ENCODE data around the gene PRICKLE2.

The PRICKLE2 gene

DNA sequence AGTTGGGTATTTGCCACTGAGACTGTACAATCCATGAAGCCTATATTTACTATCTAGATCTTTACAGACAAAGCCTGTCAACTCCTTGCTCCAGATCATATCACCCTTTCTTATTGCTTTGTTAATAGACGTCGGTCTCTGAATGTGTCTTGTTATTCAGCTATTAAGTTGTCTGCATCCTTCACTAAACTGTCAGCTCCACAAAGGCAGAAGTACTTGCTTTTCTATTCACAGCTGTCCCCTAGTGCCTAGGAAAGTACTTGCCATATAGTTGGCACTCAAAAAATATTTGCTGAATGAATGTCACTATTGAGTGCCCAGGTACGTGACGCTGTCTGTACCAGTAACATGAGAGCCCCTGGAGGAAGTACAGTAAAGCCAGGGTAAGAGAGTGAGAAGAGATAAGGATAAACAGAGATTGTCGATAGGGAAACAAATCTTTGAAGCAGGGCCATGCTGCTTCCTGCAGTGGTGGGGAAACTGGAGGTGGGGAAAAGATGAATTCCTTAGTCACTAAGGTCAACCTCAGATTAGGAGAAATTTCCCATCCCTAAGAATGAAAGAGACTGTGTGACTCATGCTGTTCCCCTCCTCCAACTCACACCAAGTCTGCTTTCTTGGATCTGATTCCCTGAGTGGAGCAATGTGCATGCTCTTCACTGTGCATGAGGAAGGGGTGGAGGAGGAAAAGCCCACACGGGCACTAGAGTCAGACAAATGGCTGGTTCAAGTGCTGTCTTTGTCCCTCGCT lies 36.3 kb downstream of the PRICKLE2 start:
- DNase-seq (ENCODE audit: low spot score), result peak; percentile 27

DNA sequence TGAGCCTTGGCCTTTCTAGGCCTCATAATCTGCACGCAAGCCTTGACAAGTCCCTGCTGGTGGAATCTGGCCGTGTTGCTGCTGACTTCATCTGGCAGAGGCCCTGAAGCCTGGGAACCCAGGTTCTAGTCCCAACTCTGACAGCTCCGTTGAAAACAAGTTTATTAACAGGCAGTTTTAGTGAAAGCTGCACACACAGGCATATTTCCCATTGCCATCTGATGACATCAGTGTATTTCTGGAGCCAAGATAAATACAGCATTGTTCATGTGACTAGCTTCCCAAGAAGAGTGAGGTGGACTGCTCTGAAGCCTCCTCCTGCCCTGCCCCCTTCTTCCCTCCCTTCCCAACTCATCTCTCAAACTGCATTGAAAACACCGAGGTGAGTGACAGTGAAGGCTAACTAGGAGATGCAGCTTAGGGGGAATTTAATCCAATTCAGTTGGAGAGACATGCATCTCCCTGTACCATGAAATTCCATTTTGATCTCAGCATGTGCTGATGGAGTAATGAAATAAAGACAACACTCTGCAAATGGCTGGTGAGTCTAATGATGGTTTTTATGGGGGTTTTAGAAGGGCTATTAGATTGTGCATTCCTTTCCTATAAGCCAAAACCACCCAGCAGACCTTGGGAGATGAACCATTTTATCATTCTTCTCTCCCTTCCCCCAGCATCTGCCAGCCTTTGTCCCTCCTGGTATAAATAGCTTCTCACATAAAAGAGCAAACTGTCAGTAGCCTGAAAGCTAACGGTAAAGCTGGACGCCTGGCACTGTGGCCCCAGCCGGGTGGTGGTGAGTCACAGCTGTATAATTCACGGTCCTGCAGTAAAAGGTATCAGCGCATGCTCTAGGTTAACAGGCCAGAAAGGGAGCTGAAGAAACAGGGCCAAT lies 38.0 kb downstream of the PRICKLE2 start:
- DNase-seq (ENCODE audit: low spot score), result peak; percentile 39

DNA sequence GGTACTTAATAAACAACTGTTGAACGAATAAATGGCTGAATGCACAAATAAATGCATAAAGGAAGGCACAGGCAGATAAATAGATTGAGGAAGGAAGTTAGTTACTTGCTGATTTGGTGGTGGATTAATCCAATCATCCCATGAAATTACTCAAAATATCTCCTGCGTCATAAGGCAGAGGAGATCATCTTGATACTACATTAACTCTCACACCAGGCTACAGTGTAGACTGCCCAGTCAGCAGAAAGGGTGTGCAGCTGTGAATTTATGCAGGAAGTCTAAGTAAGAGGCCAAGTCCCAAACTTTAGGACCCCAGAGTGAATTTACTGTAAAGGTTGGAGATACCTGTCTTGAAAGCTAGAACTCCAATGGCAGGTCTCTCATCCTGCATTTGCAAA lies 38.6 kb downstream of the PRICKLE2 start:
- no peak for DNase-seq (ENCODE audit: low spot score)

GRCh38 chr3:64185436-64185835 lies 39.8 kb downstream of the PRICKLE2 start:
- no peak for DNase-seq (ENCODE audit: low spot score)

- DNase-seq (ENCODE audit: low spot score), result no peak
Measured at GRCh38 chr3:64184621-64185020, 40.6 kb downstream of the PRICKLE2 start.

DNA sequence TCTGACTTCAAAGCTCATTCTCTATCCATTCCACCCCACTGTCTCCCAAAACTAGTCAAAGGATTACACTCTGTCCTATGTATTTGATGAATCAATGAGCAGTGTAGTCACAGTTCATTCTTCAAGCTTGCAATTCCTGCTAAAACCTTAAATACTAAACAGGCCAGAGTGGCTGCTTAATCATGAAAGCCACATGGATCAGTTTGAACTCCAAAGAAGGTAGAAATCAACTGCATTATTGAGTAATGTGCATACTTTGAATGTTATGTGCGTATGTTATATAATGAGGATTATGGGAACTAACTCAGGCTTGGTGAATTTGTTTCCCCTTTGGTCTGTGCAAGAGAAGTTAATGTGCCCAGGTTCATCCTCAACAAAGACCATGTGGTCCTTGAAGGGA lies 45.4 kb downstream of the PRICKLE2 start:
- DNase-seq (ENCODE audit: low spot score), result no peak

DNA sequence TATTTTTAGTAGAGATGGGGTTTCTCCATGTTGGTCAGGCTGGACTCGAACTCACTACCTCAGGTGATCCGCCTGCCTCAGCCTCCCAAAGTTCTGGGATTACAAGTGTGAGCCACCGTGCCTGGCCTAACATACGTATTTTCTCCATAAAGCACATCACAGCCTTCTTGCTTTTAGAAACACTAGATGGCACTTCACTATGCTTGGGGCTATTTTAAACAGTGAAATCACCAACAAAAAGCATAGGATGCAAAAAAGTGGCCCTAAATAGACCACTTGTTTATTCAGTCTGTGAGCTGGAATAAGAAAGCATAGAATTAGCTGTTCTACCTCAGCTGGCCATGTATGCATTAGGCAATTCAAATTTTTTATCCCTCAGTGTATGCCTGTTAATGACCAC lies 46.0 kb downstream of the PRICKLE2 start:
- DNase-seq (ENCODE audit: low spot score), result no peak

DNA sequence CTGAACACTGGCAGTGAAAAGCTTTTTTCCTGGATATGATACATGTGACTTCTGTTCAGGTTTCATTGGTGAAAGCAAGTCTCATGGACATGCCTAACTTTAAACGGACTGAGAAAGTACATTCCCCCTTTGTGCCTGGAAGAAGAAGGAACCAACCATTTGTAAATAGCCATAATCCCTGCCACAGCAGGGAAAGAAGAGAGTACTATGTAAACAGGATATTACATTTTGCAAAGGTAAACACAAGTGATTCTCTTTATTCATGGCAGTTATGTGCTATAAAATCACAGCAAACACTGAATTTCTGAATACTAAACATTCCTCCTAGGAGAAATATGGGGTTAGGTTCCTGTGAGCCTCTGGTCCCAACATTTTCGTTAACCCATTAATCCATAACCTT lies 46.8 kb downstream of the PRICKLE2 start:
- DNase-seq (ENCODE audit: low spot score), result no peak

DNA sequence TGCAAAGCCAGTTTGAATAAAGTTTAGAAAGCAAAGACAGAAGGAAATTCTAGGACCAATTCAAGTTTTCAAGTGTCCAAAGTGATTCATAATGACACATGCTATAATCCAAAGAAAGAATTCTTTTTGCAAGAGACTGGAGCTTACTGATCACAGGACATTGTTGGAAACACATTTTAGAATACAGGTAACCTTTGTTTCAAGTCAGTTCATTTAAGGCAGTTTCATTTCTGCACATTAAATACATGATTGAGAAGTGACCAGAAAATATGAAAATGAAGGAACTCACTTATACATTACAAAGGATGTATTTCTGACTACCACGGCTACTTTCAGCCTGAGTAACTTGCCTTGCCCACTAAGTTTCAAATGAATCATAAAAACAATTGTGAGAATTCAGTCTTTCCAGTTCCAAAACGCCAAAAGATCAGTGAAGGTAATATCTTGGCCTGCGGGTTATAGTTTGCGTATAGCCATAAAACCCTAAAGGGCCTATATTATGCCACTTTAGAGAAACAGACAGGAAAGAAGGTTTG lies 48.7 kb downstream of the PRICKLE2 start:
- DNase-seq (ENCODE audit: low spot score), result no peak

DNA sequence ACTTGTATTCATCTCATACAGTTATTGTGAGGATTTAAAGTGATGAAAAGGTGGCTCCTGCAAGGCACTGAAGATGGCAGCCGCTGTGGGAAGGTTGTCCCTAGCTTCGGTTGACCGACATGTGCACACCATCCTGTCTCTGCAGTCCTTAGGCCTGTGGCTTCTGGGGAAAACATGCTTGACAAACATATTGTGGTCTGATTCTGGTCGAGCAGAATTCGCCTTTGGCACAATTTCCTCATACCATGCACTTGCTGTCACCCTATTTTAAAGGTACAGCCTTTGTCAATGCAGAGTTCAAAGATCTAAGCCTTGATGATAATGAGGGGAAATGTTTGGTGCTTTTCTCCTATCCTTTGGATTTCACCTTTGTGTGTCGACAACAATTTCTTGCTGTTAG lies 50.9 kb downstream of the PRICKLE2 start:
- DNase-seq (ENCODE audit: low spot score), result peak; percentile 20

- no peak for DNase-seq (ENCODE audit: low spot score)
Measured at GRCh38 chr3:64173563-64173962, 51.7 kb downstream of the PRICKLE2 start.

- no peak for DNase-seq (ENCODE audit: low spot score)
Measured at GRCh38 chr3:64170270-64170669, 55.0 kb downstream of the PRICKLE2 start.

GRCh38 chr3:64167868-64168267 lies 57.4 kb downstream of the PRICKLE2 start:
- DNase-seq (ENCODE audit: low spot score), result no peak

- no peak for DNase-seq (ENCODE audit: low spot score)
Measured at GRCh38 chr3:64167351-64167750, 57.9 kb downstream of the PRICKLE2 start.

DNA sequence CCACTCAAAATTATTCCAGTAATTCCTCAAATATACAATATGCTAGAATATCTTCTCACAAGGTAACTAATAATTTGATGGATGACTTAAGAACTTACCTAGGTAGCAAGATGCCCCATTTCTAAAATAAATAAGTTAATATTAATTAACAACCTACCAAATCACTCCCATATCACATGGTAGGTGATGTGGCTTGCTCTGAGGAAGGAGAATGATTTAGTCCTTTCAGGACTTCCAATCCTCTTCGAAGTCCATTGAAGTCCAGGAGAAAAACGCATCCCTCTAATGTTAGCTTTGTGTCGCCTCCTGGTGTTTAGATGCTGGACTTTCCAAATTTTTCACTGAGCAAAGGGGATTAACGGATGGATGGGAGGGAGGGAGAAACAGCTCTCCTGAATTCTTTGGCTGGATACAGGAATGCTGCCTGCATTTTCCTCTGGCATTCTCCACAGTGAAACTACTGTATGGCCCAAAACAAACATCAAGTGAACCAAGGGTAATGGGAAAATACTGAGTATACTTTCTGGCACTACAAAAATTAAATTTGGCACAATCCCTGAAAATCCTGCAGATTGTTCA lies 58.6 kb downstream of the PRICKLE2 start:
- DNase-seq (ENCODE audit: low spot score), result no peak

- no peak for DNase-seq (ENCODE audit: low spot score)
Measured at GRCh38 chr3:64164349-64164748, 60.9 kb downstream of the PRICKLE2 start.

- DNase-seq (ENCODE audit: low spot score), result no peak
Measured at GRCh38 chr3:64163755-64164148, 61.5 kb downstream of the PRICKLE2 start.

DNA sequence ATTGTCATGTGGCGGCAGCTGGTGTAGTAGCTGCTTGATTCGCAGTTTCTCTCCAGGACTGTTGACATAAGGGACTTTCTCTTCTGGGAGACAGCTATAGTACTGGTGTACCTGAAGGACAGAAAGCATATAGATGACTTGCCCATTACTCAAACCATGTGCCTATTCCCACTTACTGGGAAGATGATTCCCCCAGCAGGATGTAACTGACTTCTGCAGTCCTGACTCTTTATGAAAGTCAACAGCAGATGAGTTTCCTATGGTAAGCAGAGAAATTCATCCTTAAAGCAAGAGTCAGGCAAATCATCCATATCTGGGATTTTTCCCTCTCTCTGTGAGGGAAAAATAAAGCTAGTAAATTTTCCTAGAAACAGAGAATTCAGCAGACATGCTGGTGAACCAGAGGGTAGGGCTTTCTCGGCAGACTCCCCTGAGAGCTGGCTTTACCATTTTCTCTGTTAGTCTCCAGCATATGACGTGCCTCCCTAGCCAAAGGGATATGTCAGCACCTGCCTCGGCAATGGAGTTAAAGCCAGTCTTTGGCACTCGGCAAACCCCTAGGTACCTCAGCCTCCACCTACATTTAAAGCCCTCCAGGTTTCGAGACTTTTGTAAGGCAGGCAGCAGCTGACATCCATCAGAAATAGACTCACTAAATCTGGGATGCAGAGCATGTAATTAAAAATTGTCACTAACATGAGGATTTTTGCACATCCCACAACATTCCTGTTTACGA lies 62.1 kb downstream of the PRICKLE2 start:
- DNase-seq (ENCODE audit: low spot score), result no peak

DNA sequence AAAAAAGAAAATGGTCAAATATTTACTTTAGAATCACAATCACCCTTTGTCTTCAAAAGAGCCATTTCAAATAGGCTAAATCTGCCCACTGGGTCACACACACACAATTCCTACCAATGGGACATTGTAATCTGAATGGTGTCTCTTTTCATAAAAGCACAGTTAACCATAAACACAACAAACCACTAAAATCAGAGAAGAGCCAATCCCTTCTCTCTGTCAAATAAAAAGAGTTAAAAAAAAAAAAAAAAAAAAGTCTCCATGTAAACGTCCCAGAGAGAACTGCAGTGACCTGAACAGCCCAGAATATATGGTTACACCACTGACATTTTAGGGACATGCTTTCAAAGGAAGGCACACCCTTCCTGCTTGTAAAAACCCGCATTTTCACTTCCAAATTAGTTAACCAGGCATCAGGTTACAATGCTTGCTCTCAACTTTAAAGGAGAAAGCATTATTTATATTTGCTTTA lies 63.7 kb downstream of the PRICKLE2 start:
- DNase-seq (ENCODE audit: low spot score), result no peak

- no peak for DNase-seq (ENCODE audit: low spot score)
Measured at GRCh38 chr3:64160000-64160695, 65.1 kb downstream of the PRICKLE2 start.

DNA sequence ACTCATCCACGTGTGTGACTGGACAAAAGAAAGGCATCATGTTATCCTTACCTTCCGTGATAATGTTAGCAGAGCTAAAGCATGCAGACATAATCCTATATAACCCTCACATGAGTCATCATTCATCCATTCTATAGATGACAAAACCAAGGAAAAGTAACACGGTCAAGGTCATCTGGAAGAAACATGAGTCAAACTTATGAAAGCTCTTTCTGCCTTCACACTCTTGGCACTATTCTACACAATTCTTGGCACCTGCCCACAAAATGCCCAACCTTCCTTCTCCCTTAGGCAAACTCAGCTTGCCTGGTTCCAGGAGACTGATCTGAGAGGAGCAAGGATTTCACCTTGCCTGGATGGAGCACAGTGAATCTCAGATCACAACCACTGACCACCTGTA lies 66.9 kb downstream of the PRICKLE2 start:
- DNase-seq (ENCODE audit: low spot score), result no peak
